Smooth muscle cell (in vitro differentiated cells): Measurements from ENCODE around the gene EEF1AKMT3. TPM values are rescaled to one million over a fixed set of nuclear protein-coding genes. Genes with fewer than 3 reads are reported as not detected.

ENCODE experiments used
- DNase-seq: peaks from one replicate; lab custom pipeline; 2025; ENCODE audit not compliant: unreplicated experiment; lab: John Stamatoyannopoulos, UW
- H2AFZ ChIP-seq: fragments of 200-600 bp; sonication (generic); 2 replicates; pipeline ENCODE4 v1.6.0; 2016; ENCODE audit warnings: antibody characterized with exemption, low read depth, mild to moderate bottlenecking
- H3F3A ChIP-seq: fragments of 200-600 bp; sonication (generic); 2 replicates; pipeline ENCODE4 v1.6.0; 2017; ENCODE audit warnings: antibody characterized with exemption, low read depth
- H3K27ac ChIP-seq: fragments of 200-600 bp; sonication (generic); 2 replicates; pipeline ENCODE4 v1.5.1; 2016; ENCODE audit warnings: low read depth, mild to moderate bottlenecking
- H3K27me3 ChIP-seq: fragments of 200-600 bp; sonication (generic); 2 replicates; pipeline ENCODE4 v1.6.1; 2016; ENCODE audit warnings: low read depth, mild to moderate bottlenecking
- H3K36me3 ChIP-seq: fragments of 200-600 bp; sonication (generic); 2 replicates; pipeline ENCODE4 v1.5.1; 2016; ENCODE audit warnings: low read depth
- H3K4me1 ChIP-seq: fragments of 200-600 bp; sonication (generic); 2 replicates; pipeline ENCODE4 v1.5.1; 2016; ENCODE audit warnings: low read depth
- H3K4me2 ChIP-seq: fragments of 200-600 bp; sonication (generic); 2 replicates; pipeline ENCODE4 v1.6.0; 2016; ENCODE audit warnings: mild to moderate bottlenecking
- H3K4me3 ChIP-seq: fragments of 200-600 bp; sonication (generic); 2 replicates; pipeline ENCODE4 v1.5.1; 2016; ENCODE audit warnings: mild to moderate bottlenecking
- H3K79me2 ChIP-seq: fragments of 200-600 bp; sonication (generic); 2 replicates; pipeline ENCODE4 v1.6.0; 2016; ENCODE audit warnings: low read depth, mild to moderate bottlenecking
- H3K9ac ChIP-seq: fragments of 200-600 bp; sonication (generic); 2 replicates; pipeline ENCODE4 v1.6.0; 2016; ENCODE audit warnings: low read depth
- H3K9me3 ChIP-seq: fragments of 200-600 bp; sonication (generic); replicated peaks from 2 replicates; pipeline ENCODE4 v1.5.1; 2016; ENCODE audit warnings: low read depth
- H4K20me1 ChIP-seq: fragments of 200-600 bp; sonication (generic); 2 replicates; pipeline ENCODE4 v1.6.0; 2016; ENCODE audit warnings: low read depth
- WGBS: methylation state at CpG from one replicate; pipeline ENCODE4 v1.1.7; 2016; ENCODE audit warnings: low lambda C conversion rate; 5-methylcytosine and 5-hydroxymethylcytosine counted together
- polyA plus RNA-seq: library from polyadenylated mRNA; unstranded; fragments of >200 nt; fragmentation: Nextera tagmentation; extraction: Ambion mirVana; gene quantifications from 2 replicates; pipeline ENCODE4 v1.2.1, GENCODE V29; 2016
- total RNA-seq: library from RNA; depleted of rRNA; stranded (reverse); fragments of >200 nt; gene quantifications from 2 replicates; pipeline ENCODE4 v1.2.3, GENCODE V29; 2014
- TF ChIP-seq, protein P1 (sequence below): fragments of 200-600 bp; sonication (generic); IDR thresholded peaks from 2 replicates; pipeline ENCODE4 v1.5.1; 2017; ENCODE audit warnings: borderline replicate concordance, mild to moderate bottlenecking, antibody characterized with exemption; ENCODE audit not compliant: insufficient read depth, poor library complexity, severe bottlenecking

The EEF1AKMT3 gene
- total and polyA plus RNA-seq, 2 experiments from 2014 or later, result 8.0 to 9.0 TPM

GRCh38 chr12:57744194-57744776 lies 28.1 kb upstream of the EEF1AKMT3 start:
- H3K4me2 ChIP-seq, result peak overlapping the region; percentile 86
- peak overlapping the region; percentile 73 for H3K4me3 ChIP-seq
- H3K27me3 ChIP-seq, result peaks cover 39% of the 10 kb centered on the region
- H3K27ac ChIP-seq, result peak overlapping the region; percentile 92
- peak overlapping the region; percentile 96 for H3K9ac ChIP-seq
- peak overlapping the region; percentile 67 for H2AFZ ChIP-seq
- 37% methylated on average over 21 of the region's 21 CpGs for WGBS
- no peak for DNase-seq
- no peaks in the 10 kb centered on the region for H3K36me3 ChIP-seq
- H3K79me2 ChIP-seq, result no peaks in the 10 kb centered on the region
- no peaks in the 10 kb centered on the region for H4K20me1 ChIP-seq
- H3K4me1 ChIP-seq, result peaks cover 8% of the 10 kb centered on the region
- H3F3A ChIP-seq, result peaks cover 18% of the 10 kb centered on the region
- H3K9me3 ChIP-seq, result no peaks in the 10 kb centered on the region
- TF ChIP-seq, protein P1, sequence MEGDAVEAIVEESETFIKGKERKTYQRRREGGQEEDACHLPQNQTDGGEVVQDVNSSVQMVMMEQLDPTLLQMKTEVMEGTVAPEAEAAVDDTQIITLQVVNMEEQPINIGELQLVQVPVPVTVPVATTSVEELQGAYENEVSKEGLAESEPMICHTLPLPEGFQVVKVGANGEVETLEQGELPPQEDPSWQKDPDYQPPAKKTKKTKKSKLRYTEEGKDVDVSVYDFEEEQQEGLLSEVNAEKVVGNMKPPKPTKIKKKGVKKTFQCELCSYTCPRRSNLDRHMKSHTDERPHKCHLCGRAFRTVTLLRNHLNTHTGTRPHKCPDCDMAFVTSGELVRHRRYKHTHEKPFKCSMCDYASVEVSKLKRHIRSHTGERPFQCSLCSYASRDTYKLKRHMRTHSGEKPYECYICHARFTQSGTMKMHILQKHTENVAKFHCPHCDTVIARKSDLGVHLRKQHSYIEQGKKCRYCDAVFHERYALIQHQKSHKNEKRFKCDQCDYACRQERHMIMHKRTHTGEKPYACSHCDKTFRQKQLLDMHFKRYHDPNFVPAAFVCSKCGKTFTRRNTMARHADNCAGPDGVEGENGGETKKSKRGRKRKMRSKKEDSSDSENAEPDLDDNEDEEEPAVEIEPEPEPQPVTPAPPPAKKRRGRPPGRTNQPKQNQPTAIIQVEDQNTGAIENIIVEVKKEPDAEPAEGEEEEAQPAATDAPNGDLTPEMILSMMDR, result no peak

DNA sequence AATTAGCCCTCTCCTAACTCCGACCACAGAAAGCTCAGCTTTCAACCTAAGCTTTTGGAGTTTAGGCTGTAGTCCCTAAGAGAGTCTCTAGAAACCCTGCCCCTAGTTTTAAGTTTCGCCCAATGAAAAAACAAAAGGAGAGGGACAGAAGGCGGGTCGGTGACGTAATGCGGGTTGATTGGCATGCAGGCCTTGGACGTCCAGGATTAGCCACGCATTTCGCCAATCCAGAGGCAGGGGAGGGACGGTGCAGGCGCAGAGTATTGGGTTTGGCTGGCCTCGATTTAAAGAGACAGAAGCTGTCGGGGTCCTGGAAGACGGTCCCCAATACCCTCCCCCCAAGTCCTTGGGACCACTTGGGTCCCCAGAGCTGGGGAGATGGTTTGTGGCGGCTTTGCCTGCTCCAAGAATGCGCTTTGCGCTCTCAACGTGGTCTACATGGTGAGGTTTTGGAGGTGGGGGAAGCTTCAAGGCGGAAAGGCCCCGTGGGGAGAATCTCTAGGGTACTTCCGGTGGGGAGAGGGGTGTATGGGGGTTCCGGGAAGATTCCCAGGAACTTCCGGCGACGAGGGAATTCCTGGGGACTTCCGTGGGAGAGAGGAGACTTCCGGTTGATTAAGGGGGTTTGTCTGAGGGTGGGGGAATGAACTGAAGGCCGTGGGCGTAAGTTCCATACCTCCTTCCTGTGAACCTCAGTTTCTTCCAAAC lies 27.5 kb upstream of the EEF1AKMT3 start, which contains the start of gene TSPAN31:
Gene TSPAN31, plus strand, starts transcription at position 263 of the 708 bp plus-strand sequence. Its CDS starts 116 bp downstream, at position 379.
- Histone ChIP-seq H3F3A (peaks cover 18% of the 10 kb centered on the region), H3K9me3 (no peaks in the 10 kb centered on the region), H2AFZ (peak within 1 kb of the TSS; percentile 67), H3K4me2 (peak within 1 kb of the TSS; percentile 86), H3K36me3 (no peaks in the 10 kb centered on the region), H3K27ac (peak within 1 kb of the TSS; percentile 92), H3K4me3 (peak within 1 kb of the TSS; percentile 73), H4K20me1 (no peaks in the 10 kb centered on the region), H3K79me2 (peaks cover 6% of the 10 kb centered on the region), H3K4me1 (peaks cover 8% of the 10 kb centered on the region), H3K27me3 (peaks cover 33% of the 10 kb centered on the region), H3K9ac (peak within 1 kb of the TSS; percentile 96)
- peak; percentile 60 for DNase-seq
- 4% methylated on average over 25 of the region's 29 CpGs for WGBS
- TF ChIP-seq, protein P1, result no peak

DNA sequence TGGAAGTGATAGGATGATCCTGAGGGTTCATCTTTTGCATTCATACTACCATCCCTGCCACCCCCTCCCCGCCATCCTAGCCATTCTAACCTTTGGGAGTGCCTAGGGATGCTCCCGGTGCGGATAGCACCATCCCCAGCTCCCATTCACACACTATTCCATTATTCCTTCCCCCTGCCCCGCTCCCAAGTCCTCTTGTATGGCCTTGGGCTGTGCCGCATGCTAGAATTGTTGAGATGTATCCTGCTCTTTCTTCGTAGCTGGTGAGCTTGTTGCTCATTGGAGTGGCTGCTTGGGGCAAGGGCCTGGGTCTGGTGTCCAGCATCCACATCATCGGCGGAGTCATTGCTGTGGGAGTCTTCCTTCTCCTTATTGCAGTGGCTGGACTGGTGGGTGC lies 26.9 kb upstream of the EEF1AKMT3 start:
- Histone ChIP-seq H3K4me1 (peaks cover 8% of the 10 kb centered on the region), H3K27ac (peak overlapping the region; percentile 92), H3K9ac (peak overlapping the region; percentile 96), H3K27me3 (peaks cover 27% of the 10 kb centered on the region), H3F3A (peaks cover 18% of the 10 kb centered on the region), H3K4me2 (peak overlapping the region; percentile 86), H4K20me1 (no peaks in the 10 kb centered on the region), H3K9me3 (no peaks in the 10 kb centered on the region), H3K4me3 (peak overlapping the region; percentile 73), H2AFZ (no peak overlapping the region), H3K79me2 (peaks cover 12% of the 10 kb centered on the region), H3K36me3 (no peaks in the 10 kb centered on the region)
- 69% methylated on average over 7 of the region's 8 CpGs for whole genome bisulfite sequencing
- DNase-seq, result no peak
- TF ChIP-seq, protein P1, result no peak
